ENCODE data around the gene TPD52L2. TPM values are rescaled to one million over a fixed set of nuclear protein-coding genes. Genes with fewer than 3 reads are reported as not detected.

Gene TPD52L2
- total RNA-seq, 1 donor from 2014 or later = 88.1 TPM

DNA sequence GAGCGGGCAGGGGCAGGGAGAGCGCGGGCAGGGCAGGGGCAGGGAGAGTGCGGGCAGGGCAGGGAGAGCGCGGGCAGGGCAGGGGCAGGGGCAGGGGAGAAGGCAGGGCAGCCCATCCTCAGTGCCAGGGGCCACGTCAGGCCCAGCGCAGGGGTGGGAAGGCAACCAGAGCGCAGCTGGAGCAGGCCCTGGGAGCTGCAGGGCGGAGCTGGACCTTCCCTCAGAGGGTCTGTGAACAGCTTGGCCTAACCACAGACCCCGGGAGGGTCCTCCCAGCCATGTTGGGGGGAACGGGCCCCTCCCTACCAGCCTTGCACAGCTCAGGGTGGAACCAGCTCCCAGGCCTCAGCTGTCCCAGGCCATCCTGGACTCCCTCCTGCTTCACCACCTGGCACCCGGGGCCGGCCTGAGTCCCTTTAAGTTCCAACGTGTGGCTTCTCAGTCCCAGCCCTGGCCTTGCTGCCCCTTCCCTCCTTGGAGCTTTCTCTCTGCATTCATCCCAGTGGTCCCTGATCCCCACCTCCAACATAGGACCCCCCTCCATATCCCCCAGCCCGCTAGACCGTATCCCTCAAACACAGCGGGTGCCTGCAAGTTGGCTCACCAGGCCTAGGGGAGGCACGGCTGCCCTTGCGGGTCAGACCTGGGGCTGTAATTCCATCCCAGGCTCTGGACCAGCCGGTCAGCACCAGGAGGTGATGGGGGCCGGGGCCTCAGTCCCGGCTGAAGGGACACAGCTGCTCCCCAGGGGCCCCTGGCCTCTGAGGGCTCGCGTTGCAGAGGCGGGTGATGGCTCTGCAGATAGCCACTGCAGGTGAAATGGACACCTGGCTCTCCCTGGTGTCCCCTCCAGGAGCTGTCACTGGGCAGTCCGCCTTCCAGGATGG is 28.4 kb upstream of the TPD52L2 start:
- no peak overlapping the region for H3K27ac Mint-ChIP-seq
- no peaks in the 10 kb centered on the region for H3K9me3 Mint-ChIP-seq (ENCODE audit: low read depth)
- H3K36me3 Mint-ChIP-seq (ENCODE audit: insufficient read depth) = no peaks in the 10 kb centered on the region
- H3K4me3 Mint-ChIP-seq (ENCODE audit: low read depth) = no peak overlapping the region
- TF ChIP-seq, protein P1, sequence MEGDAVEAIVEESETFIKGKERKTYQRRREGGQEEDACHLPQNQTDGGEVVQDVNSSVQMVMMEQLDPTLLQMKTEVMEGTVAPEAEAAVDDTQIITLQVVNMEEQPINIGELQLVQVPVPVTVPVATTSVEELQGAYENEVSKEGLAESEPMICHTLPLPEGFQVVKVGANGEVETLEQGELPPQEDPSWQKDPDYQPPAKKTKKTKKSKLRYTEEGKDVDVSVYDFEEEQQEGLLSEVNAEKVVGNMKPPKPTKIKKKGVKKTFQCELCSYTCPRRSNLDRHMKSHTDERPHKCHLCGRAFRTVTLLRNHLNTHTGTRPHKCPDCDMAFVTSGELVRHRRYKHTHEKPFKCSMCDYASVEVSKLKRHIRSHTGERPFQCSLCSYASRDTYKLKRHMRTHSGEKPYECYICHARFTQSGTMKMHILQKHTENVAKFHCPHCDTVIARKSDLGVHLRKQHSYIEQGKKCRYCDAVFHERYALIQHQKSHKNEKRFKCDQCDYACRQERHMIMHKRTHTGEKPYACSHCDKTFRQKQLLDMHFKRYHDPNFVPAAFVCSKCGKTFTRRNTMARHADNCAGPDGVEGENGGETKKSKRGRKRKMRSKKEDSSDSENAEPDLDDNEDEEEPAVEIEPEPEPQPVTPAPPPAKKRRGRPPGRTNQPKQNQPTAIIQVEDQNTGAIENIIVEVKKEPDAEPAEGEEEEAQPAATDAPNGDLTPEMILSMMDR (IDR thresholded peaks at IDR 0.05; ENCODE audit: unreplicated experiment) = no peak
- peaks cover 14% of the 10 kb centered on the region for H3K4me1 Mint-ChIP-seq (ENCODE audit: low read depth)
- DNase-seq (ENCODE audit: low spot score, unreplicated experiment) = no peak
- H3K27me3 Mint-ChIP-seq = peaks cover 12% of the 10 kb centered on the region

DNA sequence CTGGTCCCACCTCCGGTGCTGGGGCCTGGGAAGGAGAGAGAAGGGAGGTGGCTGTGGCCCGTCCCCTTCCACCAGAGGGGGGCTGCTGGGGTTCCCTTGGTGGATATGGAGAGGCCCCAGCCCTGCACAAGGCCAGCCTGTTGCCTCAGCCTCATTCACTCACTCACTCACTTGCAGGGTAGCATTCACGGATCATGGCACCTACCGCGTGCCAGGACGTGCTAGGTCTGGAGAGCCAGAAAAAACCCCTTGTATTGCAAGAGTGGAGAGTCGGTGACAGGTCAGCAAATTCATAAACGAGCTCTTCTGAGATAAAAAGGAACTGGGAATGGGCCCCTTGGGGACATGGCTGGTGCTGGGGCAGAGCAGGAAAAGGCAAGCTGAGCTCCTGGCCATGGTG is 27.6 kb upstream of the TPD52L2 start:
- TF ChIP-seq, protein P1 (IDR thresholded peaks at IDR 0.05; ENCODE audit: unreplicated experiment) = no peak
- Mint-ChIP-seq H3K9me3 (ENCODE audit: low read depth) (no peaks in the 10 kb centered on the region), H3K27ac (no peak overlapping the region), H3K27me3 (peaks cover 12% of the 10 kb centered on the region), H3K4me3 (ENCODE audit: low read depth) (no peak overlapping the region), H3K36me3 (ENCODE audit: insufficient read depth) (no peaks in the 10 kb centered on the region), H3K4me1 (ENCODE audit: low read depth) (peaks cover 14% of the 10 kb centered on the region)
- no peak for DNase-seq (ENCODE audit: low spot score, unreplicated experiment)

DNA sequence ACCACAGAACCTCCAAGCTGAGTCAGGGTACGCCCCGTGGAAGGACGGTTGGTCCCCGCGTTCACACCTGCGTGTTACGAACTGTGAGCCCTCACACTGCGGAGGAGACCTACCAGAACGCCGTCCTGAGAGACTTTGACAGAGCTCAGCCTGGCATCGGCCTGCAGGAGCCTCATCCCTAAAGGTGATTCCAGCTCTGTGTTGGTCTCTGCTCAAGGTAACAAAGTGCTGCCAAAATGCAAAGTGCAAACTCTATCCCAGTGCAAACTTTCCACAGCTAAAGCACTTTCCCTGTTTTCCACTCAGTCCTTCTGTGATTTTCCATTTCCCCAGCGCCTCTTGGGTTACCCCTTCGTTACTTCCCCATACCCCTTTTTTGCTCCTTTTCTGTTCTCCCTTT is 25.4 kb upstream of the TPD52L2 start:
- no peaks in the 10 kb centered on the region for H3K36me3 Mint-ChIP-seq (ENCODE audit: insufficient read depth)
- TF ChIP-seq, protein P1 (IDR thresholded peaks at IDR 0.05; ENCODE audit: unreplicated experiment) = no peak
- DNase-seq (ENCODE audit: low spot score, unreplicated experiment) = no peak
- peaks cover 8% of the 10 kb centered on the region for H3K4me1 Mint-ChIP-seq (ENCODE audit: low read depth)
- H3K27ac Mint-ChIP-seq = no peak overlapping the region
- H3K4me3 Mint-ChIP-seq (ENCODE audit: low read depth) = no peak overlapping the region
- no peaks in the 10 kb centered on the region for H3K9me3 Mint-ChIP-seq (ENCODE audit: low read depth)
- H3K27me3 Mint-ChIP-seq = peaks cover 17% of the 10 kb centered on the region

DNA sequence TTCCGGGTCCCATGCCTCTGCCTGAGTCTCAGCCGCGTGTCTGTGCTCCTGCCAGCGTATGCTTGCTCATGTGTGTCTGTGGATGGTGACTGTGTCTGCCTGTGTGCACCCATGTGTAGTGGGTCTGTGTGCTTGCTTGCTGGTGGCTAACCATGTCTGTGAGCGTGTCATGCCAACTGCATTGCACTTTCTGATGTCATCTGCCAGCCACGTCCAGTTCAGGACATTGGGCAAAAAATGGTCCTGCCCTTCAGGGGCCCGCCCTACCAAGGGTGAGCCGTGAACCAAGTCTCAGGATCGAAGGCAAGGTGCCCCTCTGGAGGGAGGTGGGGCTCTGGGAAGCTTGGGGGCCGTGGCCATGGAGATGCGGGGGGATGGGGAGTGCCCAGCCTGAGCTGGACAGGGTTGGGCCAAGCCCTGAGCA is 24.7 kb upstream of the TPD52L2 start:
- H3K27ac Mint-ChIP-seq = no peak overlapping the region
- no peaks in the 10 kb centered on the region for H3K36me3 Mint-ChIP-seq (ENCODE audit: insufficient read depth)
- no peak overlapping the region for H3K4me3 Mint-ChIP-seq (ENCODE audit: low read depth)

DNA sequence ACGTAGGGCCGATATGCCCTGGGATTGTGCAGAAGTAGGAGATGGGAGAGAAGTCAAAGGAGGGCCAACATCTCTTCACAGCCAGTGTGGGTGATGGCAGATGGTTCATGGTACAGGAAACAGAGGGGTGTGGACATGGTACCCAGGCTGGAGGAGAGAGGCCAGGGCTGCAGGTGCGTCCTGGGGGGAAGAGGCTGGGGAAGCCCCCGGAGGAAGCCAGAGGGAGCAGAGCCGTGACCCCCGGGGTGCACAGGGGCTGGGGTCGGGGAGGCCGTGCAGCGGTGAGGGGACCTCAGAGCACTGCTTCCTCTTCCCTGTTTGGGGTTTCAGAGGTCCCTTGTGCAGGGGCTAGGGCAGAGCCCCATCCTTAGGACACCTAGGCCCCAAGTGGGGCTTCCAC is 22.8 kb upstream of the TPD52L2 start:
- Mint-ChIP-seq H3K4me1 (ENCODE audit: low read depth) (peaks cover 5% of the 10 kb centered on the region), H3K4me3 (ENCODE audit: low read depth) (no peak overlapping the region)

More for the DNA sequence above, 24.7 kb upstream of the TPD52L2 start:
- TF ChIP-seq, protein P1 (IDR thresholded peaks at IDR 0.05; ENCODE audit: unreplicated experiment) = no peak
- peaks cover 5% of the 10 kb centered on the region for H3K4me1 Mint-ChIP-seq (ENCODE audit: low read depth)
- H3K27me3 Mint-ChIP-seq = peaks cover 17% of the 10 kb centered on the region
- H3K9me3 Mint-ChIP-seq (ENCODE audit: low read depth) = no peaks in the 10 kb centered on the region
- no peak for DNase-seq (ENCODE audit: low spot score, unreplicated experiment)

More for the DNA sequence above, 22.8 kb upstream of the TPD52L2 start:
- no peaks in the 10 kb centered on the region for H3K36me3 Mint-ChIP-seq (ENCODE audit: insufficient read depth)
- no peak overlapping the region for H3K27ac Mint-ChIP-seq
- no peaks in the 10 kb centered on the region for H3K9me3 Mint-ChIP-seq (ENCODE audit: low read depth)
- TF ChIP-seq, protein P1 (IDR thresholded peaks at IDR 0.05; ENCODE audit: unreplicated experiment) = no peak
- no peak for DNase-seq (ENCODE audit: low spot score, unreplicated experiment)
- H3K27me3 Mint-ChIP-seq = peaks cover 17% of the 10 kb centered on the region
